HFF-Myc (cell line): ENCODE results near the gene SLC17A2.
A peak's percentile ranks its signal among the peaks of the same experiment; 100 is the strongest.

ENCODE experiments used
- DNase-seq: peaks from one replicate; pipeline ENCODE4 v3.0.0-alpha.2; 2011; ENCODE audit warnings: low read depth; ENCODE audit errors: extremely low read depth
- H3K4me3 ChIP-seq: replicated peaks from 2 replicates; pipeline ENCODE4 v1.5.1; 2011; ENCODE audit warnings: low read depth, mild to moderate bottlenecking, control low read depth, low read length
- TF ChIP-seq, protein P1 (sequence below): IDR thresholded peaks from 2 replicates; pipeline ENCODE4 v1.5.1; 2012; ENCODE audit warnings: mild to moderate bottlenecking, low read depth, low read length, control low read depth; ENCODE audit errors: missing control alignments

The SLC17A2 gene

DNA sequence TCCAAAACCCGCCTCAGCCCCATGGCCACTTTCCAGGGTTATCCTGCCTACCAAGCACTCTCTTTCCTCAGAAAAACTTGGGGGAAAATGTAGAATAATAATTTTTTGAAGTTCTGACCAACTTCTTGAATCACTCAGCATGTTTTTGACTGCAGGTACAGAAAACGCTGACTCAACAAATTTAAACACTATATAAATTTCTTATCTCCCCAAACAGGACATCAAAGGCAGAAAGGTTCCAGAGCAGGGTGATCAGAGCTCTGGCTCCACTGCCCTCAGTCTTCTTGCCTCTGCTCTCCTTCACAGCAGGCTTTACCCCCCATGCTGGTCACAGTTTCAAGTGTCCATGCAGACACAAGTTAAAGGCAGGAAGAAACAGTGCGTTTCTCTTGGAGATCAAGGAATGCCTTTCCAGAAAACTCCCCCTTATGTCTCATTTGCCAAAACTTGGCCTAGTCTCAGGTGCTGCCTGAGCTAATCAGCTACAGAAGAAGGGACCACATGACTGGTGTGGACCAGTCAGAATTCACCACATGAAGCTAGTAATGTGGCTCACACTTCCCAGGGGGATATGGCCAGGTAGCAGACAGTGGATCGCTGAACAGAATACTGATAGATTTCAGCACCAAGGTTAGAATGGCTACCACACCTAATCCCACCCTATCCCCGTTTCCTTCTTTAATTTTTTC is 32.1 kb downstream of the SLC17A2 start:
- no peak overlapping the region for H3K4me3 ChIP-seq
- no peak for DNase-seq
- TF ChIP-seq, protein P1, sequence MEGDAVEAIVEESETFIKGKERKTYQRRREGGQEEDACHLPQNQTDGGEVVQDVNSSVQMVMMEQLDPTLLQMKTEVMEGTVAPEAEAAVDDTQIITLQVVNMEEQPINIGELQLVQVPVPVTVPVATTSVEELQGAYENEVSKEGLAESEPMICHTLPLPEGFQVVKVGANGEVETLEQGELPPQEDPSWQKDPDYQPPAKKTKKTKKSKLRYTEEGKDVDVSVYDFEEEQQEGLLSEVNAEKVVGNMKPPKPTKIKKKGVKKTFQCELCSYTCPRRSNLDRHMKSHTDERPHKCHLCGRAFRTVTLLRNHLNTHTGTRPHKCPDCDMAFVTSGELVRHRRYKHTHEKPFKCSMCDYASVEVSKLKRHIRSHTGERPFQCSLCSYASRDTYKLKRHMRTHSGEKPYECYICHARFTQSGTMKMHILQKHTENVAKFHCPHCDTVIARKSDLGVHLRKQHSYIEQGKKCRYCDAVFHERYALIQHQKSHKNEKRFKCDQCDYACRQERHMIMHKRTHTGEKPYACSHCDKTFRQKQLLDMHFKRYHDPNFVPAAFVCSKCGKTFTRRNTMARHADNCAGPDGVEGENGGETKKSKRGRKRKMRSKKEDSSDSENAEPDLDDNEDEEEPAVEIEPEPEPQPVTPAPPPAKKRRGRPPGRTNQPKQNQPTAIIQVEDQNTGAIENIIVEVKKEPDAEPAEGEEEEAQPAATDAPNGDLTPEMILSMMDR, result no peak

DNA sequence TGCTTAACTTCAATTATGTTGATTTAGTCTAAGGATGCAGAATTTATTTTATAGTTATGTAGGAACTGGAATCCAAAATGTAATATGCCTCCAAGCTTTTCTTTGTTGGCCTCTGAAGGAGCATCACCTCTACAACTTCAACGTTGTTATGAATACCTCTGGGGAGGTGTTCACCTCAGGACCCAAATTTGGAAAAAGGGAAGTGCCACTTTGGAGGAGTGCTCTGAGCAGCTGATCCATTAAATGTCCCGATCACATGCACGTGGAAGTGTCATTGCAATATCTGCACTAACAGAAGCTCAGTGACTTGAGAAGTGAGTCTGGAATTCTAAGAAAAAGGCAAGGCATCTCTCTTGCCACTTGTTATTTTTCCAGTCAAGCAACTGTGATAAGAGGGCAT is 34.2 kb downstream of the SLC17A2 start:
- H3K4me3 ChIP-seq, result no peak overlapping the region
- TF ChIP-seq, protein P1, result no peak
- no peak for DNase-seq

DNA sequence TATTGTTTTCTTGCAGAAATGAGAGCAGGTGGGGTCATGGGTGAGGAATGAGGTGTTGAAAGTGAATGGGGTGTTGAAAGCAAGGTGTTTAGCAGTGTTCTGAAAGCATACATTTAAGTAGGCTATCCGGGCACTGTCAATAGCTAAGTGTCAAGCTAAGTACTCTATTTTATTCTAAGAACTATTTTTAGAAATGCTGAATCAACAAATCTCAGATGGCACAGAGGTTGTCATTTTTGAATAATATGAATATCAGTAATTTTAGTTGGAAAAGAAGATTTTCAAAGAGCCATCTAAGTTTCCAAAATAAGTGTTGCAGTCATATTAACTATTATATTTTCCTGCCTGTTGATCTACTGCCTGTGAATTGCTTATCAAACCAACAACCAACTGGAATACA is 34.7 kb downstream of the SLC17A2 start:
- TF ChIP-seq, protein P1, result no peak
- DNase-seq, result no peak
- H3K4me3 ChIP-seq, result no peak overlapping the region

DNA sequence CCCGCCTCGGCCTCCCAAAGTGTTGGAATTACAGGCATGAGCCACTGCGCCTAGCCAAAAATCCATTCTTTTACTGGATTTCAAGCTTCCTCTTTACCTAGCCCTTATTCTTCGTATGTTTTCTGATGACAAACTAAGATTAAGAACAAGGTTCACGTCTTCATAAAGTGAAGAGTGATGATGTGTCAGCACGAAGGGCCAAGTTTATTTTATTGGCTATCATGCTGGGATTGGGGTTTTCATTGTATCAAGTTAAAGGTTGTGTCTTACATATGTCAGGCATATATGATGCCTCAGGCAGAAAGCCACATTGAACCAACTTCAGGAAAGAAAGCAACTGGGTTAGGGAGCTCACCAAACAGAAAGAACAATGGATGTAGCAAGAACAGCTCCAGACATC is 36.7 kb downstream of the SLC17A2 start:
- TF ChIP-seq, protein P1, result no peak
- DNase-seq, result no peak
- H3K4me3 ChIP-seq, result no peak overlapping the region

DNA sequence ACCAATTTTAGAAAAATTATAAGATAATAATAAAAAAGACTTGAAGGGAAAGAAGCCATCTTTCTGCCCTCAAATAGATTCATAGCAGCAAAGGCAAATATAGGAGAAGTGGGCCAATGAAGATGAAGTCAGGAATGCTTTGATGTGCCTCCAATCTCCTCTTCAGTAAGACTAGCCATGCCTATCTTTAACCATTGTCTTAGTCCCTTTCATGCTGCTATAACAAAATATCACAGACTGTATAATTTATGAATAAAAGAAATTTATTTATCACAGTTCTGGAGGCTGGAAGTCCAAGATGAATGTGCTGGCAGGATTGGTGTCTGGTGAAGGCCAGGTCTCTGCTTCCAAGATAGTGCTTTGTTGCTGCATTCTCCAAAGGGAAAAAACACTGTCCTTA is 37.6 kb downstream of the SLC17A2 start:
- H3K4me3 ChIP-seq, result no peak overlapping the region
- no peak for DNase-seq
- TF ChIP-seq, protein P1, result no peak

DNA sequence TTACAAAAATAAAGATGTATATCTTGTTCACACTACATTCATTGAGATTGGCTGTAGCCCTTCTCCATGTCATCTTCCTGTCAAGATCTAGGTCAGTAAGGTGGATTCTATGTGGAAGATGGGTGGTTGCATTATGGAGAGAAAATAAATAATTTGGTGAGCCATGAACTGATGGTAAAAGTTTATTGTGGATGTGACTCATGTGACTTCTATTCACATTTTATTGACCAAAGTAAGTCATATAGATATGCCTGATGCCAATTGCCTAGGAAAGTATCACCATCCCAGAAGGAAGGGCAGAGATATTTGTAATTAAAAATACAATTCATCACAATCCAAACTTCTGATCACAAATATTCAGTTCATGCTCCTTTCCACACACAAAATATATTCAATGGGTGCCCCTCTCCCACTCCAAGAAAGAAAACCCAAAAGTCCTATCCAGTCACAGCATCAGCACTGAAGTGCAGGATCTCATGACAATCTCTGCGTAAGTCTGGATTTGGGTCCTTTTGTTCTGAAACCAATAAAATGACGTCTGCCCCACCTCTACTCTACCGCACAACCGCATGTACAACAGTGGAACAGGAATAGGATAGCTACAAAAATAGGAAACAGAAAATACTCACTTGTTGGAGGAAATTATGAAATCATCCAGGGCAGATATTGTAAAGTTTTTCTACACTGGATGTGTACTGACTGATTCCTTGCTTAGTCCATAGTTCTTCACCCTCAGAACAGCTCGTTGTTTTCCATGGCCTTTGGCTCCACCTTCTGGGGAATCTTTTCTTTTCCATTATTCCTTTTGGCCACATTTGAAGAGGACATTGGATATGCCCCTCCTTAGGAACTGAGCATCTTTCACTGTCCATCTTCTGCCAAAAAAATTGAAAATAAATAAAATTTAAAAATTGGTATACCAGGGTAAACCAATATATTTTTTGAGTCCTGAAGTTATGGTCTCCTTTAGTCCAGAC is 40.3 kb downstream of the SLC17A2 start:
- DNase-seq, result peak; percentile 19
- H3K4me3 ChIP-seq, result no peak overlapping the region
- TF ChIP-seq, protein P1, result peak; percentile 39
